Naive B cell (primary cell): Measurements from ENCODE around the gene TBCEL. TPM values are rescaled to one million over a fixed set of nuclear protein-coding genes. Genes with fewer than 3 reads are reported as not detected.

Experiments
- ATAC-seq, 2 donors: fragments of 150-1000 bp; cut with Tn5 transposase; 2 replicates each; pipeline ENCODE4 v1.10.0; 2021; ENCODE audit warnings: low read depth in 2 of 2, mild to moderate bottlenecking in 2 of 2, moderate library complexity in 2 of 2
- DNase-seq: peaks from one replicate; pipeline ENCODE4 v3.0.0; 2022
- H3K27ac Mint-ChIP-seq, 6 donors: one replicate each; pipeline ENCODE4 v1.8.0; 2020 to 2022; ENCODE audit warnings: mild to moderate bottlenecking in 6 of 6, mixed read lengths in 6 of 6, moderate library complexity in 5 of 6, inconsistent platforms in 2 of 6
- H3K27me3 Mint-ChIP-seq, 3 donors: one replicate each; pipeline ENCODE4 v1.8.0; 2021 to 2022; ENCODE audit warnings: mixed read lengths in 3 of 3, mild to moderate bottlenecking in 1 of 3
- H3K36me3 Mint-ChIP-seq, 2 donors: one replicate each; pipeline ENCODE4 v1.8.0; 2020 to 2022; ENCODE audit warnings: mixed read lengths in 2 of 2, inconsistent platforms in 1 of 2, mild to moderate bottlenecking in 1 of 2
- H3K4me1 Mint-ChIP-seq, 3 donors: one replicate each; pipeline ENCODE4 v1.8.0; 2020 to 2022; ENCODE audit warnings: mixed read lengths in 3 of 3, inconsistent platforms in 1 of 3, mild to moderate bottlenecking in 1 of 3, moderate library complexity in 1 of 3
- H3K4me3 Mint-ChIP-seq, 8 donors: one replicate each; pipeline ENCODE4 v1.8.0; 2020 to 2022; ENCODE audit warnings: mild to moderate bottlenecking in 8 of 8, mixed read lengths in 8 of 8, moderate library complexity in 8 of 8, inconsistent platforms in 2 of 8
- H3K9me3 Mint-ChIP-seq, 7 donors: one replicate each; pipeline ENCODE4 v1.8.0; 2020 to 2022; ENCODE audit warnings: mixed read lengths in 7 of 7, mild to moderate bottlenecking in 5 of 7, inconsistent platforms in 2 of 7, moderate library complexity in 1 of 7
- polyA plus RNA-seq, 6 donors: library from polyadenylated mRNA; unstranded; fragments of 300-500 nt; fragmentation: Illumina TruSeq; gene quantifications; one replicate each; pipeline ENCODE4 v1.2.3, GENCODE V29; 2021; ENCODE audit warnings: low read depth in 6 of 6

The TBCEL gene, protein sequence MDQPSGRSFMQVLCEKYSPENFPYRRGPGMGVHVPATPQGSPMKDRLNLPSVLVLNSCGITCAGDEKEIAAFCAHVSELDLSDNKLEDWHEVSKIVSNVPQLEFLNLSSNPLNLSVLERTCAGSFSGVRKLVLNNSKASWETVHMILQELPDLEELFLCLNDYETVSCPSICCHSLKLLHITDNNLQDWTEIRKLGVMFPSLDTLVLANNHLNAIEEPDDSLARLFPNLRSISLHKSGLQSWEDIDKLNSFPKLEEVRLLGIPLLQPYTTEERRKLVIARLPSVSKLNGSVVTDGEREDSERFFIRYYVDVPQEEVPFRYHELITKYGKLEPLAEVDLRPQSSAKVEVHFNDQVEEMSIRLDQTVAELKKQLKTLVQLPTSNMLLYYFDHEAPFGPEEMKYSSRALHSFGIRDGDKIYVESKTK
- polyA plus RNA-seq: 1 to 10 TPM in 5 of 6 donors, not detected in 1; 2.0 to 6.0 (median 4.0) TPM

DNA sequence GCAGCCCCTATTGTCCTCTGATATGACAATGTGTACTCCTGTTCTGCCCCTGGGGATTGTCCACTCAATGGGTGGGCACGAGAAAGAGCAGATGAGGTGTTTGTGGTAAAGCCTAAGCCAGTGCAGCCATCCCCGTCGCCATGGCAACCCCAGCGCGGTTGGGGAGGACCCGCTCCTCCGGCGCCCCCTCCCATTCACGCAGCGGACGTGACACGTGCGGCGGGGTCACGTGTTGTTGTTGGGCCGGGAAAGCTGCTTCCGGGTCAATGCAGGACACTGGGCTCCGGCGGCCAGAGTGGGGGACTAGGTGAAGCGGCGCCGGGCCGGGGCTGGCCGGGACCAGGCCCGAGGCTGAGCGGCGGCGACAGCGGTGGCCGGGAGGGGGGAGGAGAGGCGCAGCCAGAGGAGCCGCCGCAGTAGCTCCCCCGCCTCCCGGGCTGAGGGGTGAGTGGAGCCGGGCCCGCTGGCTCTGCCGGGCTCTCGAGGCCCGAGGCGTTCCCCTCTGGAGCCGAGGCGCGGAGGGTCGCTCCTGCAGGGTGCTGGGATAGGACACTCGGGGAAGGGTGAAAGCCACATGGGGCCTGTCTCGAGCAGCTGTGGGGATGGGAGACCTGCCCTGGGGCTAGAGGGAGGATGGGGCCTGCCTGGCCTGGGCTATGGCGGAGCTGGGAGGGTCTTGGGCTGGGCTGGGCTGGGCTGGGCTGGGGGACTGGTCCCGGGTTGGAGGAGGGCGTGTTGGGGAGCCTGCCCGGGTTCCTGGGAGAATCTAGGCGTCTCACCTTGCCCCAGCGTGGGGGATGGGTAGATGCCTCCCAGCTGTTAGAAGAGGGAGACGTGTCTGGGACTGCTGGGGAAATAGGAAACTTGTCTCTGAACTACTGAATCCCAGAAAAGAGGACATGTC is at the start of gene TBCEL:
Gene TBCEL, plus strand, starts transcription at position 255 of the 904 bp plus-strand sequence. CDS start 21,589 bp downstream, outside the sequence.
- Mint-ChIP-seq H3K27me3 (peaks cover 8 to 34% (median 17%) of the 10 kb centered on the region in 3 donors), H3K4me3 (peak within 1 kb of the TSS; percentile 89 to 97 (median 94)), H3K4me1 (peaks cover 24 to 41% (median 30%) of the 10 kb centered on the region in 3 donors), H3K36me3 (no peaks in the 10 kb centered on the region), H3K9me3 (no peaks in the 10 kb centered on the region), H3K27ac (peak within 1 kb of the TSS; percentile 88 to 99 (median 95))
- ATAC-seq: peak; percentile 91
- peak; percentile 86 for DNase-seq

DNA sequence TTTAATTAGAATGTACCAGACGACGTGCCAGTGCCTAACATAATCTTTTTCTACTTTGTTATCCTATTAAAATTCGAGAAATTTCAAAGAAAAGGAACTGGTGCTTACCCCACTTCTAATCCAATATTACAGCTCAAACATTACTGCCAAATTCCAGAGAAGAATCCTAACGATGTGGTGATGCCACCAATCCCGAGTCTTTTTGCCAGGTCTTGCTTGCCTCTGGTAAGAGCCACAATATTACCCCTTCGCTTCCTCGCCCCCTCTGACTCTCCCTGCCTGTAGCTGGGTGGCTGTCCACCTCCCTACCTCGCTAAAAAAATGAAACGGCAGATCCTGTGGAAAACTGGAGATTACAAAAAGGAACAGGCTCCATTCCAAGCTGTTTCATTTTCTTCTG is 49.4 kb upstream of the TBCEL start:
- no peaks in the 10 kb centered on the region for H3K36me3 Mint-ChIP-seq
- ATAC-seq (no peak), DNase-seq (no peak)
- H3K27ac Mint-ChIP-seq: no peak overlapping the region
- H3K9me3 Mint-ChIP-seq: no peaks in the 10 kb centered on the region
- no peaks in the 10 kb centered on the region for H3K4me1 Mint-ChIP-seq
- H3K27me3 Mint-ChIP-seq: peaks cover 33 to 59% (median 46%) of the 10 kb centered on the region in 3 donors
- H3K4me3 Mint-ChIP-seq: no peak overlapping the region

DNA sequence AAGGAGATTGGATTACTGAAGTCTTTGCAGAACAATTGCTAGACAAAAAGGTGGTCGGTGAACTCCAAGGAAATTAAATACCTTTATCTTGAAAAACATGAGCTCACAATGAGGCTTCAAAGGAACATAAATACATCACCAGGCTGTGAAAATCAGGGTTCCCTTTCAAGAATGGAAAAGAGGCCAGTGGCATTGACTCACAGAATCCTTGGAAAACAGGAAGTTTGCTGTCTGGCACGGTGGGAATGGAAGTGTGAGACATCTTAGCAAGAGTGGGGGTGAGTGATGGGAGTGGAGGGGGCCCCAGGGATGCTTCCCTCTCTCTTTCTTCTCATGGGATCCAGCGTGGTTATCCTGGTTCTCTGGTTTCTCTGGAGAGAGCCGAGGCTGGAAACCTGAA is 48.9 kb upstream of the TBCEL start:
- Mint-ChIP-seq H3K4me1 (no peaks in the 10 kb centered on the region), H3K36me3 (no peaks in the 10 kb centered on the region), H3K9me3 (no peaks in the 10 kb centered on the region), H3K27ac (no peak overlapping the region), H3K27me3 (peaks cover 31 to 63% (median 50%) of the 10 kb centered on the region in 3 donors), H3K4me3 (no peak overlapping the region)
- no peak for ATAC-seq
- DNase-seq: no peak

DNA sequence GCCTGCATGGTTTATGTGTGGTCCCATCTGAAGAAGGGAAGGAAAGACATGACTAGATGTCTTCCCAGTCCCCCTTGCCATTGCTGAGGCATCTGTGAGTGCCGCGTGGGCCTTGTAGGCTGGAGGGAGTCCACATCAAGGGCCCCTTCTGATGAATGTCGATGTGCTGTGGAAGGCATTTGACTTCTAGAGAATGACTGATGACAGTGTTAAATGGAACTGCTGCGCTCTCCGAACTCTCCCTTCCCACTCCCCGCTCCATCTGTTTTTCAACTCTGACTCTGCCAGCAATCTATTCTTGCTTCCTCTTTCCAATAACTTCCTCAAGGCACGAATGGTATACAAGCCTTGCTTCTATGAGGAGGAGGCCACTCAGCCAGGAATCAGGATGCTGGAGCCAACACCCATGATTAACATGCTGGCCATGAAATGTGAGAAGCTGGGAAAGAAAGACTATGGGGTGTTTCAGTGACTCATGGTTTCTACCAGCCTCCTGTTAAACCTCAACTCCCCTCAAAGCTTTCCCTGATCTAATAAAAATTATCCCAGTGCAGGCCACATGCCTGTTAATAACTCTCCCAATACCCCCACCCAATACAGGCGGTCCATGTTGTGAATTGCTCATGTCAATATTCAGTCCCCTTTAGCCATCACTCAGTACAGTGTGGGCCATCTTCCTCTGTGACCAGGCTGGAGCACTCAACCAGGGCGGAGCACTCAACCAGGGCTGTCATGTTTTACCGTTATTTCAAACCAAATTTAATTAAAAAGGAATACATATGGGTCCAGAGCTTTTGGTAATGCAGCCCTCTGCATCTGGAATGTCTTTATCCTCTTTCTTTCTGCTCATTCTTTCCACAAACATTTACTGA is 46.4 kb upstream of the TBCEL start:
- Mint-ChIP-seq H3K27ac (no peak overlapping the region), H3K4me1 (no peaks in the 10 kb centered on the region), H3K27me3 (peaks cover 34 to 52% (median 41%) of the 10 kb centered on the region in 3 donors), H3K4me3 (no peak overlapping the region), H3K9me3 (no peaks in the 10 kb centered on the region), H3K36me3 (no peaks in the 10 kb centered on the region)
- DNase-seq: no peak
- ATAC-seq: no peak

DNA sequence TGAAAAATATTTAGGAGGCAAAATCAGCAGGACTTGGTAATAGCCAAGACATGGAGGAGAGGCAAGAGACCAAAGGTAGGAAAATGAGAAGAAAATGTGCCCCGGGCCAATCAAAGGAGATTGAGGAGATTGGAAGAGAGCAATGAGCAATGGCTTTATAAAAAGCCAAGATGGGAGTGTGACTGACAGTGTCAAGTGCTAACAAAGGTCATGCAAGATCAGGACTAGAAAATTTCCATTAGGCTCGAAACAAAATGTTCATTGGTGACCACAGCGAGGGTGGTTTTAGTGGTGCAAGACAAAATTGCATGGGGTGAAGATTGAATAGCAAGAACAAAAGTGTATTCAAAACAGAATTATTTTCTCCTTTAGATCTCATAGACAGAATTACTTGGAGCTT is 45.2 kb upstream of the TBCEL start:
- Mint-ChIP-seq H3K27ac (no peak overlapping the region), H3K36me3 (peaks cover 0 to 5% of the 10 kb centered on the region in 2 donors), H3K4me1 (no peaks in the 10 kb centered on the region), H3K4me3 (no peak overlapping the region), H3K9me3 (no peaks in the 10 kb centered on the region), H3K27me3 (peaks cover 42 to 55% (median 42%) of the 10 kb centered on the region in 3 donors)
- DNase-seq (no peak), ATAC-seq (no peak)

DNA sequence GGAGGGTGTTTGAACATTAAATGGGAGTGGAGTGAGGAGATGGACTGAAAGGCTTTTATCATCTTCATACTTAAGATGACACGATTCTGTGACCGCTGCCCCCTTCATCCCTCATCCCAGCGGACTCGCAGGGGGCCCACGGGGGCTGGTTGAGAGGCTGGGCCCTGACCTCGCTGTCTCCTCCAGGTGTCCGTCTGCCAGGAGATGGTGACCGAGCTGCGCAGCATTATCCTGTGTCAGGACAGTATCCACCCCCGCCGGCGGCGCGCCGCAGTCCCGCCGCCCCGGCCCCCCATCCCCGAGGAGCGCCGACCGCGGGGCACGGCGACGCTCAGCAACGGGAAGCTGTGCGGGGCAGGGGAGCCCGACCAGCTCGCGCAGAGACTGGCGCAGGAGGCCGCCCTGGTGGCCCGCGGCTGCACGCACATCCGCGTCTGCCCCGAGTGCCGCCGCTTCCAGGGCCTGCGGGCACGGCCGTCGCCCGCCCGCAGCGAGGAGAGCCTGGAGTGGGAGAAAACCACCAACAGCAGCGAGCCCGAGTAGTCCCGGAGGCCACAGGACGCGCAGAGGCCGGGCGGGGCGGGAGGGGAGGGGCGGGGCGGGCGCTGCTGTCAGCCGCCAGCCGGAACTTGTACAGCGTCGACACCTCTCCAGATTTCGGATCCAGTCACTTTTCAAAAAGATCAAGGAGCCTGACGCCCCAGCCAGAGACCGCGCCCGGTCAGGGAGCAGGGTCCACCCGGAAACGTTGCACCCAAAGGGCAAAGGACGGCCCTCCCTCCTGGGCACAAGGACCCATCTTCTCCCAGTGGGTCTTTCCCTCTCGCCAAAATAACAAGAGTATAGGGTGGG is 38.0 kb upstream of the TBCEL start:
- ATAC-seq (peak; percentile 83 to 87), DNase-seq (peak; percentile 8)
- H3K27me3 Mint-ChIP-seq: peaks cover 58 to 68% (median 66%) of the 10 kb centered on the region in 3 donors
- H3K9me3 Mint-ChIP-seq: peaks cover 0 to 1% (median 0%) of the 10 kb centered on the region in 7 donors
- H3K36me3 Mint-ChIP-seq: peaks cover 0 to 7% of the 10 kb centered on the region in 2 donors
- peak overlapping the region; percentile 8 to 89 (median 74) for H3K4me3 Mint-ChIP-seq
- H3K27ac Mint-ChIP-seq: no peak overlapping the region
- peaks cover 10 to 17% (median 10%) of the 10 kb centered on the region in 3 donors for H3K4me1 Mint-ChIP-seq

DNA sequence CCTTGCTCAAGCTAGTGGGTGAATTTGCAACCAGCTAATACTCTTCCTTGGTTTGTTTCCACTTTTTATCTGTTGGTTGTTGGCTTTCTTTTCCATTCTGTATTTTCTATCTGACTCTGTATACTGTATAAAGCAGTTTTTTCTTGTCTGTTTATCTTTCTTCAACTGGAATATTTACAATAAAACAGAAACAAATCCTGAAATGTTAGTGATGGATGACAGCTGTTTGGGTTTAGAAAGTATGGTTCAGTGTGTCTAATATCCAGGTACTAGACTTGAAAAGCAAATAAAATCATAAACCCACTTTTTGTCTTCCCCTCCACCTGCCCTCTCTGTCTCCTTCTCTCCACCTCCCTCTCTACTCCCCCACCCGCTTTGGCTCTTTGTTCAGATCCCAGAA is 35.3 kb upstream of the TBCEL start:
- no peak overlapping the region for H3K4me3 Mint-ChIP-seq

DNA sequence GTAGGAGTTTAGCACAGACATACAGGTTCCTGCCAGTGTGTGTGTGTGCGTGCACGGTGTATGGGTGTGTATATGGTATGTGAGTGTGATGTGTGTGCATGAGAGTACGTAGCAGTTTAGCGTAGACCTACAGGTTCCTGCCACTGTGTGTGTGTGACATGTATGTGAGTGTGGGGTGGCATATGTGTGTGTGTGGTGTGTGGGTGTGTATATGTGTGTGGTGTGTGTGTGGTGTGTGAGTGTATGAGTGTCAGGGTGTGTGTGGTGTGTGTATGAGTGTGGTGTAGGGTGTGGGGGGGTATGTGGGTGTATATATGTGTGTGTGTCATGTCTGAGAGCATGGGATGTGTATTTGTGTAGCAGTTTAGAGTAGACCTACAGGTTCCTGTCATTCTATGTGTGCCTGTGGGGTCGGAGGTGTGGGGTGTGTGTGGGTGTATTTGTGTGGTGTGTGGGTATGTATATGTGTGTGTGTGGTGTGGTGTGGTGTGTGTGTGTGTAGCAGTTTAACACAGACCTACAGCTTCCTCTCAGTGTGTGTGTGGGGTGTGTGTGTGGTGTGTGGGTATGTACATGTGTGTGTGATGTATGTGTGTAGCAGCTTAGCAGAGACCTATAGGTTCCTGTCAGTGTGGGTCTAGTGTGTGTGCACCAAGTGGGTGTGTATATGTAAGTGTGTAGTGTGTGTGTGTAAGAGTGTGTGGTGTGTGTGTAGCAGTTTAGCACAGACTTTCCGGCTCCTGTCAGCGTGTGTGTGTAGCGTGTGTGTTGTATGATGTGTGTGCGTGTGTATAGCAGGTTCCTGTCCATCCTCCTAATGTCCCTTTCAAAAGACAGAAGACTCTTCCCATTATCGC is 31.8 kb upstream of the TBCEL start:
- ATAC-seq: no peak
- Mint-ChIP-seq H3K27ac (no peak overlapping the region), H3K4me1 (peaks cover 0 to 2% (median under 1%) of the 10 kb centered on the region in 3 donors), H3K4me3 (no peak overlapping the region), H3K9me3 (peaks cover 0 to 1% (median 0%) of the 10 kb centered on the region in 7 donors), H3K36me3 (no peaks in the 10 kb centered on the region), H3K27me3 (peaks cover 24 to 34% (median 33%) of the 10 kb centered on the region in 3 donors)
- no peak for DNase-seq

More for the DNA sequence above, 35.3 kb upstream of the TBCEL start:
- Mint-ChIP-seq H3K36me3 (peaks cover 0 to 3% of the 10 kb centered on the region in 2 donors), H3K9me3 (peaks cover 0 to 1% (median 0%) of the 10 kb centered on the region in 7 donors), H3K27ac (no peak overlapping the region), H3K4me1 (peaks cover 10 to 17% (median 10%) of the 10 kb centered on the region in 3 donors), H3K27me3 (peaks cover 42 to 54% (median 46%) of the 10 kb centered on the region in 3 donors)
- DNase-seq (no peak), ATAC-seq (no peak)

DNA sequence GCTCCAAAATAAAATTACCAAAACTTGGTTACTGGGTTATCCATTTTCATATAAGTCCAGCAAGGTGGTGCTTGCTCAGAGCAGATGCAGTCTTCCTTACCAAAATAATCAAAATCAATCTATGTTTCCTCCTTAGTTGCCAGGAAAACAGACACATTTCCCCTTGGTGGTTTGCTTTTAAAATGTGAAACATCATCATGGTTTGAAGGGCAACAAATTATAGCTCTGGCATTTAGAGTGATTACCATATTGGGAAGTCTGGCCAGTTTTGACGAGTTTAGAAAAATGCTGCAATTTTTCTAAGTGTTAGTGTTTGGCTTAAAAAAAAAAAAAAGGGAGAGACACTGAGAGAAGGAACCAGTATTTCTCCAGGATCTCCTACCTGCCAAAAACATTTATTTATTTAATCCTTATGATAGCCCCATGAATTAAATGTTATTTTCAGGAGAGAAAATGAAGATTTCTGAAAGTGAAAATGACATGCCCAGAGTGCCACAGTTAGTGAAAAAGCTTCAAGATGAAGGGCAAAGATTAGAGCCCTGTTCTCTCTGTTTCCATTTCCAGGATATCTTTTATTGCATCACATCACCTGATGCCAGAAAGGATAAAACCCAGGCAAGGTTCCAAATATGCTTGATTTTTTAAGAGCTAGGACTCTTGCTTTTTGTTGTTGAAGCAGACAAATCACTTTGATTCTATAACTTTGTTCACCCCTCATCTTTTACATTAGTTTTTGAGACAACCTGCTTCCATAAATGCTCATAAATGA is 29.6 kb upstream of the TBCEL start:
- H3K4me3 Mint-ChIP-seq: no peak overlapping the region
- ATAC-seq: no peak

DNA sequence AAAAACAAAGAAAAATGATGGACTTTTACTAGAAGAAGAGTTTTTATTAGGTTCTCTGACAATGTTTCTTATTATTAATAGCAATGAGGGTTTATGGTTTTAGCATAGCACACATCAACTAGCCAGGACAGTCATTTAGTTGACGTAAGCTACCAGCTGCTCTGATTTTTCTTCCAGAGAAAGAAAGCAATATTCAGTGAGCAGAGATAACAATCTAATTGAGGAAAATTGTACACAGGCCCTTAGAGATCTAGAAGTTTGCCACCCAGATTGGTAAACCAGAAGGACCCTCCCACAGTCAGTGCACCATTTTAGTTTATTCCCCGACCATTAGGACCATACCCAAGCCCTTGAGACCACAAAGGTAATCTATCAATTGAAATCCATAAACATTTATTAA is 28.7 kb upstream of the TBCEL start:
- Mint-ChIP-seq H3K4me1 (no peaks in the 10 kb centered on the region), H3K4me3 (no peak overlapping the region), H3K36me3 (no peaks in the 10 kb centered on the region), H3K27ac (no peak overlapping the region), H3K27me3 (peaks cover 0 to 30% (median 15%) of the 10 kb centered on the region in 3 donors), H3K9me3 (no peaks in the 10 kb centered on the region)
- DNase-seq: no peak
- ATAC-seq: no peak

More for the DNA sequence above, 29.6 kb upstream of the TBCEL start:
- no peaks in the 10 kb centered on the region for H3K9me3 Mint-ChIP-seq
- no peak overlapping the region for H3K27ac Mint-ChIP-seq
- no peaks in the 10 kb centered on the region for H3K4me1 Mint-ChIP-seq
- peaks cover 6 to 33% (median 22%) of the 10 kb centered on the region in 3 donors for H3K27me3 Mint-ChIP-seq
- no peaks in the 10 kb centered on the region for H3K36me3 Mint-ChIP-seq
- DNase-seq: no peak

DNA sequence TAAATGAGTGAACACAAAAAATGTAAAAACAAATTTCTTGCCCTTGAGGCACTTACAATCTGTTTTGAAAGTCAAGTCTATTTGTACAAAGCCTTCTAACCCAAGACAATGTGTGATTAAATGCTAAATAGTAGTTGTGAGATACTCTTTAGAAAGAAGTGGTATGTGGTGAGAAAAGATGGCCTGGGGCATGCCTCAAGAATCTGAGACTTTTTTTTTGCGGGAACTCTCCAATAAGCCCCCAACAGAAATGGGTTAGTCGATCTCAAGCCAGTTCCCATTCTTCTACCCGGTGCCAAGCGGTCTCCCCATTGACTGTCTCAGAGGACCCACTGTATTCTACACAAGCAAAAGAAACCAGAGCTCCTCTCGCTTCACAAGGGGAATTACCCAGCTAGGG is 26.9 kb upstream of the TBCEL start:
- Mint-ChIP-seq H3K4me1 (no peaks in the 10 kb centered on the region), H3K4me3 (no peak overlapping the region), H3K36me3 (no peaks in the 10 kb centered on the region), H3K27me3 (peaks cover 0 to 23% (median 17%) of the 10 kb centered on the region in 3 donors), H3K27ac (no peak overlapping the region), H3K9me3 (no peaks in the 10 kb centered on the region)
- no peak for DNase-seq
- no peak for ATAC-seq
